ENCODE results near the gene KY. TPM values are rescaled to one million over a fixed set of nuclear protein-coding genes. Genes with fewer than 3 reads are reported as not detected.

Gene KY
- total and polyA plus RNA-seq, 2 donors (not counting 1 experiment from before 2014, with no cell fraction given) = under 0.01 to 0.12 TPM

GRCh38 chr3:134617608-134618477, 33.0 kb downstream of the KY start:
- H4K20me1 ChIP-seq (ENCODE audit: control insufficient read depth, extremely low read depth, insufficient read depth, low read length) = no peaks in the 10 kb centered on the region
- no peaks in the 10 kb centered on the region for H3K27me3 ChIP-seq (ENCODE audit: control insufficient read depth, insufficient read depth, low read length)
- no peak overlapping the region for H3K9ac ChIP-seq (ENCODE audit: insufficient read depth, low read length)
- DNase-seq (ENCODE audit: low read depth in 2 of 2) = no peak
- no peak overlapping the region for H3K27ac ChIP-seq (ENCODE audit: insufficient read depth, low read length)
- H3K4me2 ChIP-seq (ENCODE audit: extremely low read depth, insufficient read depth, low read length) = no peak overlapping the region
- TF ChIP-seq CTCF (conservative IDR thresholded peaks at IDR 0.05 in 1 of 2, IDR thresholded peaks at IDR 0.05 in 1 of 2; ENCODE audit: low read depth in 1 of 2, low read length in 2 of 2) = no peak
- no peak for TF ChIP-seq EZH2 (IDR thresholded peaks at IDR 0.05; ENCODE audit: low read length, missing control alignments)
- H3K79me2 ChIP-seq (ENCODE audit: control insufficient read depth, insufficient read depth, low read length) = no peaks in the 10 kb centered on the region
- H2AFZ ChIP-seq (ENCODE audit: low read length) = no peak overlapping the region
- no peaks in the 10 kb centered on the region for H3K36me3 ChIP-seq (ENCODE audit: control insufficient read depth, insufficient read depth, low read length)
- no peaks in the 10 kb centered on the region for H3K4me1 ChIP-seq (ENCODE audit: control insufficient read depth, extremely low read depth, insufficient read depth, low read length)
- no peak overlapping the region for H3K4me3 ChIP-seq (replicated peaks in 1 of 4; ENCODE audit: control extremely low read depth in 1 of 4, insufficient read depth in 1 of 4, low read depth in 3 of 4, low read length in 4 of 4)
- no peaks in the 10 kb centered on the region for H3K9me3 ChIP-seq (ENCODE audit: control insufficient read depth, insufficient read depth, low read depth, low read length)

- TF ChIP-seq CTCF (conservative IDR thresholded peaks at IDR 0.05 in 1 of 2, IDR thresholded peaks at IDR 0.05 in 1 of 2; ENCODE audit: low read depth in 1 of 2, low read length in 2 of 2) = no peak
- TF ChIP-seq EZH2 (IDR thresholded peaks at IDR 0.05; ENCODE audit: low read length, missing control alignments) = no peak
- H4K20me1 ChIP-seq (ENCODE audit: control insufficient read depth, extremely low read depth, insufficient read depth, low read length) = no peaks in the 10 kb centered on the region
- H2AFZ ChIP-seq (ENCODE audit: low read length) = no peak overlapping the region
Observed at GRCh38 chr3:134615743-134616142, 35.1 kb downstream of the KY start.

GRCh38 chr3:134614955-134615354, 35.9 kb downstream of the KY start:
- TF ChIP-seq CTCF (conservative IDR thresholded peaks at IDR 0.05 in 1 of 2, IDR thresholded peaks at IDR 0.05 in 1 of 2; ENCODE audit: low read depth in 1 of 2, low read length in 2 of 2) (no peak), EZH2 (IDR thresholded peaks at IDR 0.05; ENCODE audit: low read length, missing control alignments) (no peak)
- Histone ChIP-seq H2AFZ (ENCODE audit: low read length) (no peak overlapping the region), H3K9ac (ENCODE audit: insufficient read depth, low read length) (no peak overlapping the region), H3K27me3 (ENCODE audit: control insufficient read depth, insufficient read depth, low read length) (no peaks in the 10 kb centered on the region), H3K4me3 (replicated peaks in 1 of 4; ENCODE audit: control extremely low read depth in 1 of 4, insufficient read depth in 1 of 4, low read depth in 3 of 4, low read length in 4 of 4) (no peak overlapping the region), H3K79me2 (ENCODE audit: control insufficient read depth, insufficient read depth, low read length) (no peaks in the 10 kb centered on the region), H4K20me1 (ENCODE audit: control insufficient read depth, extremely low read depth, insufficient read depth, low read length) (no peaks in the 10 kb centered on the region), H3K9me3 (ENCODE audit: control insufficient read depth, insufficient read depth, low read depth, low read length) (no peaks in the 10 kb centered on the region), H3K4me2 (ENCODE audit: extremely low read depth, insufficient read depth, low read length) (no peak overlapping the region), H3K27ac (ENCODE audit: insufficient read depth, low read length) (no peak overlapping the region), H3K4me1 (ENCODE audit: control insufficient read depth, extremely low read depth, insufficient read depth, low read length) (no peaks in the 10 kb centered on the region), H3K36me3 (ENCODE audit: control insufficient read depth, insufficient read depth, low read length) (no peaks in the 10 kb centered on the region)
- DNase-seq (ENCODE audit: low read depth in 2 of 2) = peak in 1 of 2 donors; percentile 56

More at GRCh38 chr3:134615743-134616142, 35.1 kb downstream of the KY start:
- Histone ChIP-seq H3K4me3 (replicated peaks in 1 of 4; ENCODE audit: control extremely low read depth in 1 of 4, insufficient read depth in 1 of 4, low read depth in 3 of 4, low read length in 4 of 4) (no peak overlapping the region), H3K4me2 (ENCODE audit: extremely low read depth, insufficient read depth, low read length) (no peak overlapping the region), H3K27me3 (ENCODE audit: control insufficient read depth, insufficient read depth, low read length) (no peaks in the 10 kb centered on the region), H3K27ac (ENCODE audit: insufficient read depth, low read length) (no peak overlapping the region), H3K9me3 (ENCODE audit: control insufficient read depth, insufficient read depth, low read depth, low read length) (no peaks in the 10 kb centered on the region), H3K36me3 (ENCODE audit: control insufficient read depth, insufficient read depth, low read length) (no peaks in the 10 kb centered on the region), H3K9ac (ENCODE audit: insufficient read depth, low read length) (no peak overlapping the region), H3K79me2 (ENCODE audit: control insufficient read depth, insufficient read depth, low read length) (no peaks in the 10 kb centered on the region), H3K4me1 (ENCODE audit: control insufficient read depth, extremely low read depth, insufficient read depth, low read length) (no peaks in the 10 kb centered on the region)
- no peak for DNase-seq (ENCODE audit: low read depth in 2 of 2)

All from fibroblast of lung (primary cell).